DND-41 (cell line): ENCODE measurements around the gene PKDCC.

ENCODE experiments used
- EZH2 ChIP-seq: IDR thresholded peaks from 3 replicates; pipeline ENCODE4 v1.6.1; 2012; ENCODE audit warnings: borderline replicate concordance, low read depth, mild to moderate bottlenecking, moderate library complexity, low read length, inconsistent platforms; ENCODE audit not compliant: severe bottlenecking
- TF ChIP-seq, protein P1 (sequence below): IDR thresholded peaks from 2 replicates; pipeline ENCODE4 v1.5.1; 2012; ENCODE audit warnings: borderline replicate concordance, low read length, moderate library complexity, mild to moderate bottlenecking; ENCODE audit not compliant: poor library complexity, severe bottlenecking; ENCODE audit errors: extremely low read depth

DNA sequence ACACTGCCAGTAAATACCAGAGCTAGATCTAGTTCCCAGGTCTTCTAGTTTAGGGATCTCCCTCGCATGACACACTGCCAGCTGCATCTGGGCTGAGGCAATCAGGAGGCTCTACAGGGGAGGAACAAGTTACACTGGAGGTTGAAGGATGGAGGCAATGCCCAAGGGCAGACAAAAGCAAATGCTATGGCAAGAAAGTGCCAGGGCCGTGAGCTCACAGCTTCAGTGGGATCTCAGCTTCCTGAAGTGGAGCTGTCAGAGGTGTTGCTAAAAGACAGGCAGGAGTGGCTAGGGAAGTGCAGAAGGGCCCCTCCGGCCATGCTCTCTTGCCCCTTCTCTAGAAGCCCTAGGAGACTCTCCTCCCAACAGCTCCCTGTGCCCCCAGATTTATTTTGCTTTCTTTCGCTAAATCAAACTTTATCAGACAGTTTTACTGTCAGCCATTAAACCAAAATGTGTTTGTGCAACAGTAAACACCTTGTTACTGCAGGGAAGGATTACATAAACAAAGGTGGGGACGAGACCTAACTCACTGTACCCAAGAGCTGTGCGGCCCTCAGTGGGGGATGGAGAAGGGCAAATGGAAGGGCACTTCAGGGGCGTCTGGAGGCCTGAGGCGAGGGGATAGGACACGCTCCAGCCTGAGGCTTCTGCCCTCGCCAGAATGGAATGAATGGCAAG, 39.4 kb upstream of the PKDCC start:
- no peak for TF ChIP-seq EZH2
- TF ChIP-seq, protein P1, sequence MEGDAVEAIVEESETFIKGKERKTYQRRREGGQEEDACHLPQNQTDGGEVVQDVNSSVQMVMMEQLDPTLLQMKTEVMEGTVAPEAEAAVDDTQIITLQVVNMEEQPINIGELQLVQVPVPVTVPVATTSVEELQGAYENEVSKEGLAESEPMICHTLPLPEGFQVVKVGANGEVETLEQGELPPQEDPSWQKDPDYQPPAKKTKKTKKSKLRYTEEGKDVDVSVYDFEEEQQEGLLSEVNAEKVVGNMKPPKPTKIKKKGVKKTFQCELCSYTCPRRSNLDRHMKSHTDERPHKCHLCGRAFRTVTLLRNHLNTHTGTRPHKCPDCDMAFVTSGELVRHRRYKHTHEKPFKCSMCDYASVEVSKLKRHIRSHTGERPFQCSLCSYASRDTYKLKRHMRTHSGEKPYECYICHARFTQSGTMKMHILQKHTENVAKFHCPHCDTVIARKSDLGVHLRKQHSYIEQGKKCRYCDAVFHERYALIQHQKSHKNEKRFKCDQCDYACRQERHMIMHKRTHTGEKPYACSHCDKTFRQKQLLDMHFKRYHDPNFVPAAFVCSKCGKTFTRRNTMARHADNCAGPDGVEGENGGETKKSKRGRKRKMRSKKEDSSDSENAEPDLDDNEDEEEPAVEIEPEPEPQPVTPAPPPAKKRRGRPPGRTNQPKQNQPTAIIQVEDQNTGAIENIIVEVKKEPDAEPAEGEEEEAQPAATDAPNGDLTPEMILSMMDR = no peak
